Fibroblast of mammary gland (primary cell): ENCODE results near the gene MS4A15.
A peak's percentile ranks its signal among the peaks of the same experiment; 100 is the strongest.

ENCODE experiments used
- DNase-seq: peaks from one replicate; pipeline ENCODE4 v3.0.0-alpha.2; 2010; ENCODE audit warnings: low read depth
- H3K4me3 ChIP-seq: 2 replicates; pipeline ENCODE4 v1.5.1; 2011; ENCODE audit warnings: low read depth, mild to moderate bottlenecking, low read length, moderate library complexity; ENCODE audit not compliant: control insufficient read depth
- TF ChIP-seq, protein P1 (sequence below): conservative IDR thresholded peaks from 2 replicates; pipeline ENCODE4 v1.5.1; 2011; ENCODE audit warnings: low read depth, low read length, inconsistent platforms; ENCODE audit not compliant: control insufficient read depth, insufficient read depth

MS4A15 gene

DNA sequence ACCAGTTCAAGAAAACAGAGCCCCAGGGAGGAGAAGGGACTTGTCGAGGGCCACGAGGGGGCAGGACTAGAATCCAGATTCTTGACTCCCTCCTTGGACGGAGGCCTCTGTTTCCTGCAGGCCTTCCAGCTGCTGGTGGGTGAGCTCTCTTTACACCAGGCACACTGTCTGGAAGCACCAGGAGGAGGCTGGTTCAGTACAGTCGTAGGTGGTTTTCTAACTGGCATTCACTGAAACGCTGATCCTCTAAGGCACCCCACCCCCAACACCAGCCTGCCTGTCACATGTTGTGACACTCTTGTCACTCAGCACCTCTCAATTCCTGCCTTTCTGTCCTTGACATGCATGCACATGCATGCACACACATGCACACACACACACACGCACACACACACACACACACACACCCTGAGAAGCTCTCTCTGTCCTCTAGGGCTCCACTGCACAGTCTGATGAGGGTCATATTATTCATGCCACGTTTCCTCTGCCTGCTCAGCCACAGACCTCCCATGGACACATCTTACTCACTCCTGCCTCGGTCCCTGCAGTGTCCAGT, 29.2 kb downstream of the MS4A15 start:
- no peak overlapping the region for H3K4me3 ChIP-seq
- TF ChIP-seq, protein P1, sequence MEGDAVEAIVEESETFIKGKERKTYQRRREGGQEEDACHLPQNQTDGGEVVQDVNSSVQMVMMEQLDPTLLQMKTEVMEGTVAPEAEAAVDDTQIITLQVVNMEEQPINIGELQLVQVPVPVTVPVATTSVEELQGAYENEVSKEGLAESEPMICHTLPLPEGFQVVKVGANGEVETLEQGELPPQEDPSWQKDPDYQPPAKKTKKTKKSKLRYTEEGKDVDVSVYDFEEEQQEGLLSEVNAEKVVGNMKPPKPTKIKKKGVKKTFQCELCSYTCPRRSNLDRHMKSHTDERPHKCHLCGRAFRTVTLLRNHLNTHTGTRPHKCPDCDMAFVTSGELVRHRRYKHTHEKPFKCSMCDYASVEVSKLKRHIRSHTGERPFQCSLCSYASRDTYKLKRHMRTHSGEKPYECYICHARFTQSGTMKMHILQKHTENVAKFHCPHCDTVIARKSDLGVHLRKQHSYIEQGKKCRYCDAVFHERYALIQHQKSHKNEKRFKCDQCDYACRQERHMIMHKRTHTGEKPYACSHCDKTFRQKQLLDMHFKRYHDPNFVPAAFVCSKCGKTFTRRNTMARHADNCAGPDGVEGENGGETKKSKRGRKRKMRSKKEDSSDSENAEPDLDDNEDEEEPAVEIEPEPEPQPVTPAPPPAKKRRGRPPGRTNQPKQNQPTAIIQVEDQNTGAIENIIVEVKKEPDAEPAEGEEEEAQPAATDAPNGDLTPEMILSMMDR, result no peak
- peak; percentile 66 for DNase-seq

DNA sequence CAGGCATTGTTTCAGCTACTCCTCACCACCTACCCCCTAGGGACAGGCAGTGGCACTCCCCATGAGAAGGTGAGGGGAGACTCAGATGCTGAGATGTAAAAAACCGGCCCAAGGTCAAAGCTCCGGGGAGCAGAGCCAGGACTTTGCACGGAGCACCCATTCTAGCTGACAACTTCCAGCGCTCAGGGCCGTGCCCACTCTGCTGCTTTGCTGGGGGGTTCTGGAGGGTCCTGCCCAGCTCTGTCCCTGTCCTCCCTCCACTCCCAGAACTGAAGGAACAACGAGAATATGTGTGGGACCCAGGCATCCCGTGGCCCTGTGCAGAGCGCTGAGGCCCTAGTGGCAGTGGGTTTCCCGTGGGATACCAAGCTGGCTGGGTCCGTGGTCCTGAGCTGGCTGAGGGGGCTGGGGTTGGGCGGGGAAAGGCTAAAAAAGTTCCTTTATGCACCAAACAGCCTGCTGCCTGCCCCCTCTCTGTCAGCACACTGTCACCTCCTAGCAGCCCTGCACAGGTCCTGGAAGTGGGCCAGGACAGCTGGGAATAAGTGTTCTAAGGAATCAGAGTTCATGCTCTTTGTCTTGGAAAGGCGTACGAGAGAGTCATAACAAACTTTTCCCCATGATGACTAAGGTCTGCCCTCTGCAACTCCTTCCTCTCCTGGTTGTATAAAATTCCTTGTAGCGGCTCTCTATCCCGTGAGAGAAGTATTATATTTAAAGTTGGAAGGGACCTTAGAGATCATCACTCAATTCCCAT, 30.3 kb downstream of the MS4A15 start:
- TF ChIP-seq, protein P1, result no peak

DNA sequence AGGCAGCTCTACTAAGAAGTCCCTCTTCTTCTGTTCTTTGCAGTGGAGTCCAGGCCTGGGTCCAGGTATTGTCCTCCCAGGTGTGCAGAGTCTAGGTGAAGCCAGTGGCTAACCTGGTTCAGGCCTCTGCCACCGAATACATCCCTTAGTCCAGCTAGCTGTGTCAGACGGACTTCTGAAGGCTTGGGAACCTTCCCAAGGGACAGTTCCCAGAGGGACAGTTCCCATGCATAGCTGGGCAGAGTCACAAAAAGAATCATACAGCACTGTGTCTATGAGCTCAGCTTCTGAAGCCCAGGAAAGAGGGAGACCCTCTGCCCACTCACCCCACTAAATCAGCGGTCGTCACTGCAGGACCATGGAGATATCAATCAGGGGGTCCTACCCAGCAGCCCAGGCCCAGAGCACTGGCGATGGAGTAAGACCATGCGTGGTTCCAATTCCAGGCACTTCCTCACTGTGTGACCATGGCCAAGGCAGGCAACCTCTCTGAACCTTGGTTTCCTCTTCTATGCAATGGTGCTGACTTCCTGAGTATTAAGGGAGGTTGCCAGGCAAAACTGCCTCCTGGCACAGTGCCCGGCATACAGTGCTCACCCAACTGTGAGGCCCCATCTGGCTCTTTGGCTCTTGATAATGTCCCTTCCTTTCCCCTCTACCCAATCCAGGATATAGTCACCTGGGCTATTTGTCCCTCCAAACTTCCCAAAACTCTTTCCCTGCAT, 31.9 kb downstream of the MS4A15 start:
- no peak for DNase-seq

More for the DNA sequence above, 30.3 kb downstream of the MS4A15 start:
- DNase-seq, result peak; percentile 92
- no peak overlapping the region for H3K4me3 ChIP-seq

DNA sequence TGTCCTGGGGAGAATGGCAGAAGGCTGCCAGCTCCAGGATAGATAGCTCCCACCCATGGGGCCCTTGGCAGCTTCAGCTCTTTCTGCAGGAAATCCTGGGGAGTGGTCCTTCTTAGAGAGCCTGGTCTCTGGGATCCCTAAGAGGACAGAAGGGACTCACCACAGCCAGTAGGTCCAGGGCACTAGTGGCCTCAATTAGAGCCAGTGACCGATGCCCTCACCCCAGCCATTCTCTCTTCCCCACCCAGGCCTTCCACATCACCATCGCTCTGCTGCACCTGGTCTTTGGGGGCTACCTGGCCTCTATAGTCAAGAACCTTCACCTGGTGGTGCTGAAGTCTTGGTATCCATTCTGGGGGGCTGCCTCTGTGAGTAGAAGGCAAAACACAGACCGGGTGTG, 34.1 kb downstream of the MS4A15 start:
- no peak overlapping the region for H3K4me3 ChIP-seq
- DNase-seq, result no peak
- TF ChIP-seq, protein P1, result no peak

More for the DNA sequence above, 31.9 kb downstream of the MS4A15 start:
- no peak overlapping the region for H3K4me3 ChIP-seq
- TF ChIP-seq, protein P1, result no peak

DNA sequence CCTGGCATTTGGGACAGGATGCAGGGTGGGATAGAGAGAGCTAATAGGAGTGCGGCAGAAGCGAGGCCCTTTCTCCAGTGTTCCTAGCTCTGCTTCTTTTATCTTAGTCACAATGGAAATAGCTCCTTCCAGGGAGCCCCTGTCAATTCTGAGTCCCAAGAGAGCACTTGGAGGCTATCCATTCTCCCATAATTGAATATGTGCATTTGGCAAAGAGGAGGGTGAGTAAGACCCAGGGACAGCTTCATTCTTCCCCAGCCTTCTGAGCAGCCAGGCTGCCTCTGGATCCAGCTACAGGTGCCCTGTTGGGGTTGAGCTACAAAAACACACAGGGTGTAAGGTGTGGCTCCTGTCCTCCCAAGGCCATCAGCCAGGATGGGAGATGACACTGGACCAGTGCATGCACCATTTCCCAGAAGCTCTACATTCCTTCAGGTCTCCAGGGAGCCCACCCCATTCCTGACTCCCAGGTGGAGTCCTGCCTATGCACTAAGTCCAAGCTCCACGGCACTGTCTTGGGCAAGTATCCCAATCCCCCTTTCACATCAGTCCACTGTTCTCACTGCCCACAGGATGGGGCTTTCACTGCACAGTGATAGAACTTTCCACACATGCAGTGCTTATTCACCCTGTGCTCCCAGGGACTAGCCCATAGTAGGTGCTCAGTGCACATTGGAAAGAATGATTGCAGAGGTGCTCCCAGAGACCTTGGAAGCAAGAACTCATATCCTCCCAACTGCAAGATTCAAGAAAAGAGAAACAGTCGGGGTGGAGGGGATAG, 34.7 kb downstream of the MS4A15 start:
- no peak for DNase-seq
- no peak overlapping the region for H3K4me3 ChIP-seq
- TF ChIP-seq, protein P1, result no peak

DNA sequence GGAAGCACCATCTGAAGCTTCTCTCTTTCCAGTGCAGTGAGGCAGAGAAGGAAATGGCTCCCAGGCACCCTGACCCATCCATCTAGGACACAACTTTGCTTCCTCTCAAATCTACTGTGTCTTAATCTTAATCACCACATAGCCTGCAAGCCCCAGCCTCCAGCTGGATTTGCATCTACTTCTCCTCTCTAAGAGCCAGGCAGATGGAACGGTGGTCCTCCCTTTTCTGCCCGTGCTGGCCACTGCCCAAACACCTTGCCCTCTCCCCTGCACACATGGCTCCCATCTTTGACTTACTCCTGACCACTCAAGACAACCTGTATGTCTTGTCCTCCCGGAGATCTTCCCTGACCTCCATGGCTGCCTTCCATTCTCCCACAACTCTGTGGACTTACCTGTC, 35.9 kb downstream of the MS4A15 start:
- TF ChIP-seq, protein P1, result no peak
- no peak for DNase-seq
- no peak overlapping the region for H3K4me3 ChIP-seq
